GM12891 (cell line): ENCODE results near the gene BSPRY.

Experiments
- POLR2A ChIP-seq: IDR thresholded peaks from 2 replicates; pipeline ENCODE4 v1.6.1; 2011; ENCODE audit warnings: low read depth, low read length, control low read depth
- SPI1 ChIP-seq: IDR thresholded peaks from 2 replicates; pipeline ENCODE4 v1.6.1; 2011; ENCODE audit warnings: low read depth, low read length, control low read depth
- TAF1 ChIP-seq: IDR thresholded peaks from 2 replicates; pipeline ENCODE4 v1.6.1; 2011; ENCODE audit warnings: low read depth, low read length, control low read depth

DNA sequence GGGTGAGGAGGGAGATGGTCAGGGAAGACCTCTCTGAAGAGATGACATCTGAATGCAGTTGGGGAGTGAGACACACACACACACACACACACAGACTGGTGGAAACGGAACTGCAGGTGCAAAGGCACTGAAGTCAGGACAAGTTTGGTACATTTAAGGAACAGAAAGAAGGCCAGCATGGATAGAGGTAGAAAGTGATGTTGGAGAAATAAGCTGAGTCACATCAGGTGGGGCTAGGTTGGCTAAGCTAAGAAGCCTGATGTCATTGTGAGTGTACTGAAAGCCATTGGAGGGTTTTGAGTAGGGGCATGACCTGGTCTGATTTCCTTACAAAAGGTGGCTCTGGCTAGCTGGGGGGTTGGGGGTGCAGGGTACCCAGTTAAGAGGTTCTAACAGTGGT is 3.1 kb downstream of the BSPRY start:
- no peak for TF ChIP-seq POLR2A
- no peak for TF ChIP-seq SPI1
- no peak for TF ChIP-seq TAF1
